ENCODE results near the gene SSC4D. TPM values are rescaled to one million over a fixed set of nuclear protein-coding genes. Genes with fewer than 3 reads are reported as not detected.

The SSC4D gene
- total and polyA plus RNA-seq, 2 of the 8 experiments (the other 6 are each of a cell fraction or from before 2014, with no cell fraction given) = 11.8 to 27.5 TPM

GRCh38 chr7:76358481-76359110 is 50.9 kb downstream of the SSC4D start, which contains the start of gene YWHAG (continued):
- TF ChIP-seq RBBP5 (IDR thresholded peaks at IDR 0.05; ENCODE audit: borderline replicate concordance, low read depth, low read length) = no peak
- TF ChIP-seq KDM1A (IDR thresholded peaks at IDR 0.05; ENCODE audit: borderline replicate concordance, low read length) = no peak
